ENCODE data around the gene PPP1R14C.

GRCh38 chr6:150145830-150146229 is 3.0 kb downstream of the PPP1R14C start:
- TF ChIP-seq CTCF (optimal IDR thresholded peaks at IDR 0.05 in 1 of 3, IDR thresholded peaks at IDR 0.05 in 1 of 3, conservative IDR thresholded peaks at IDR 0.05 in 1 of 3; ENCODE audit: extremely low read depth in 1 of 3, insufficient read depth in 2 of 3, low read length in 3 of 3) (no peak), EZH2 (IDR thresholded peaks at IDR 0.05; ENCODE audit: low read length) (no peak)

Data from keratinocyte (primary cell).